GM12878 (cell line): ENCODE measurements around the gene RPLP2. TPM values are rescaled to one million over a fixed set of nuclear protein-coding genes. Genes with fewer than 3 reads are reported as not detected.

Experiments used
- ATAC-seq: fragments of 200-7000 bp; cut with Tn5 transposase; 3 replicates; pipeline ENCODE4 v1.9.1; 2020; ENCODE audit warnings: mild to moderate bottlenecking, moderate library complexity
- BruUV-seq: library from RNA; stranded (reverse); fragments of 400-500 nt; replicated peaks from 2 replicates; lab custom pipeline; 2021; lab: Mats Ljungman, UMichigan
- CTCF ChIA-PET: fragments of 300-600 bp; sonication (Branson Sonifier 250); formaldehyde crosslinking; extraction: SDS; loops from one replicate; lab custom pipeline; 2021; ENCODE audit warnings: inconsistent platforms; lab: Yijun Ruan, JAX
- POLR2A ChIA-PET: fragments of 350-600 bp; formaldehyde crosslinking; extraction: SDS; loops from one replicate; lab custom pipeline; 2021; ENCODE audit warnings: inconsistent platforms; lab: Charles Lee
- RAD21 ChIA-PET: fragments of 300-600 bp; sonication (Branson Sonifier 250); formaldehyde crosslinking; loops from one replicate; lab custom pipeline; 2023; ENCODE audit warnings: antibody characterized with exemption; ENCODE audit not compliant: unreplicated experiment; lab: Charles Lee
- SMC1A ChIA-PET: fragments of 300-600 bp; sonication (Branson Sonifier 250); formaldehyde crosslinking; loops from one replicate; lab custom pipeline; 2023; ENCODE audit not compliant: unreplicated experiment, uncharacterized antibody; lab: Charles Lee
- DNase-seq: peaks from one replicate; pipeline ENCODE4 v3.0.0-alpha.2; 2011; ENCODE audit warnings: low read depth, low spot score
- FAIRE-seq: peaks from 3 replicates; lab custom pipeline; 2011; peaks lifted over from hg19 to GRCh38; lab: Jason Lieb, UNC
- H2AFZ ChIP-seq: 2 replicates; pipeline ENCODE4 v1.6.0; 2011; ENCODE audit warnings: low read depth, low read length, control low read depth; ENCODE audit not compliant: control insufficient read depth
- H3K27ac ChIP-seq: 2 replicates; pipeline ENCODE4 v1.5.1; 2011; ENCODE audit warnings: control low read depth; ENCODE audit not compliant: control insufficient read depth, insufficient read depth
- H3K27me3 ChIP-seq, 2 experiments: replicated peaks in 1 of 2; 2 replicates each; pipeline versions ENCODE4 v1.6.0 to v1.6.1; 2011; ENCODE audit warnings: low read length in 1 of 2; ENCODE audit not compliant: control insufficient read depth in 2 of 2, insufficient read depth in 2 of 2
- H3K36me3 ChIP-seq, 2 experiments: 2 replicates each; pipeline ENCODE4 v1.5.1; 2011; ENCODE audit warnings: low read length in 1 of 2; ENCODE audit not compliant: control insufficient read depth in 2 of 2, insufficient read depth in 2 of 2
- H3K4me1 ChIP-seq: 2 replicates; pipeline ENCODE4 v1.6.1; 2011; ENCODE audit warnings: mild to moderate bottlenecking, low read length, moderate library complexity, mixed read lengths; ENCODE audit not compliant: control insufficient read depth, insufficient read depth
- H3K4me2 ChIP-seq: 2 replicates; pipeline ENCODE4 v1.6.0; 2011; ENCODE audit warnings: control low read depth; ENCODE audit not compliant: control insufficient read depth, insufficient read depth
- H3K4me3 ChIP-seq: fragments of 200-600 bp; sonication (generic); 2 replicates; pipeline ENCODE4 v1.5.1; 2016
- H3K79me2 ChIP-seq: 2 replicates; pipeline ENCODE4 v1.6.0; 2011; ENCODE audit warnings: low read length; ENCODE audit not compliant: control insufficient read depth, insufficient read depth
- H3K9ac ChIP-seq: 2 replicates; pipeline ENCODE4 v1.8.0; 2011; ENCODE audit warnings: low read length, control low read depth, mixed read lengths; ENCODE audit not compliant: control insufficient read depth, insufficient read depth
- H3K9me3 ChIP-seq: replicated peaks from 3 replicates; pipeline ENCODE4 v1.5.1; 2011; ENCODE audit warnings: mild to moderate bottlenecking, low read length; ENCODE audit not compliant: control insufficient read depth, insufficient read depth
- H4K20me1 ChIP-seq: 2 replicates; pipeline ENCODE4 v1.6.0; 2011; ENCODE audit not compliant: control insufficient read depth, insufficient read depth
- FOXK2 ChIP-seq: fragments of 450-650 bp; IDR thresholded peaks from 2 replicates; pipeline ENCODE4 v1.6.1; 2017; ENCODE audit warnings: mild to moderate bottlenecking, moderate library complexity
- IKZF1 ChIP-seq: fragments of 450-650 bp; conservative IDR thresholded peaks from 2 replicates; pipeline ENCODE4 v1.6.1; 2017; ENCODE audit warnings: antibody characterized with exemption, mild to moderate bottlenecking
- POLR2A ChIP-seq: IDR thresholded peaks from 2 replicates; pipeline ENCODE4 v1.6.1; 2011; ENCODE audit warnings: low read depth, mild to moderate bottlenecking, low read length
- ZNF217 ChIP-seq: fragments of 450-650 bp; IDR thresholded peaks from 2 replicates; pipeline ENCODE4 v1.6.1; 2017; ENCODE audit warnings: antibody characterized with exemption, mild to moderate bottlenecking
- WGBS: methylation state at CpG from one replicate; pipeline ENCODE4 v1.1.6; 2016; ENCODE audit warnings: low lambda C conversion rate; ENCODE audit not compliant: insufficient replicate concordance, insufficient coverage; ENCODE audit errors: missing lambda C conversion rate; 5-methylcytosine and 5-hydroxymethylcytosine counted together
- in situ Hi-C: fragments of 300-500 bp; cut with MboI; formaldehyde crosslinking; loops from 9 replicates; pipeline ENCODE4 v1.14.3; 2018; ENCODE audit warnings: mixed read lengths
- intact Hi-C: fragments of 100-400 bp; cut with micrococcal nuclease; formaldehyde crosslinking; loops from one replicate; pipeline ENCODE4 v1.14.2; 2022; ENCODE audit not compliant: unreplicated experiment
- polyA plus RNA-seq, 11 experiments: library from polyadenylated mRNA; depleted of rRNA in 4 of 11; unstranded in 6 of 11; stranded (reverse) in 5 of 11; fragments of >200 nt; fragmentation: Nextera tagmentation in 4 of 11; fragmentation: Illumina TruSeq in 1 of 11; extraction: Ambion mirVana in 4 of 11; extraction: Trizol in 1 of 11; gene quantifications; 1 replicate in 1 of 11; 2 replicates in 10 of 11; pipeline versions ENCODE4 v1.2.1 to v1.2.3, GENCODE V29; 2011 to 2016; ENCODE audit warnings: inconsistent platforms in 2 of 11, missing spikeins in 2 of 11, low read depth in 1 of 11
- total RNA-seq, 4 experiments: library from RNA; depleted of rRNA in 3 of 4; stranded (reverse); fragments of >200 nt in 3 of 4; fragmentation: Illumina TruSeq in 1 of 4; extraction: Trizol in 1 of 4; gene quantifications; 2 replicates each; pipeline versions ENCODE4 v1.2.1 to v1.2.3, GENCODE V29; 2013 to 2021

RPLP2 gene
- total and polyA plus RNA-seq, 10 of the 15 experiments (the other 5 are each of a cell fraction or from before 2014, with no cell fraction given) = 488 to 3,558 (median 1,481) TPM

- Histone ChIP-seq H3K4me2 (no peak overlapping the region), H3K36me3 (peaks cover 0 to 19% of the 10 kb centered on the region in 2 experiments; a peak in 2 of 4 replicates), H3K9ac (no peak overlapping the region), H3K4me1 (peaks cover 20% of the 10 kb centered on the region), H4K20me1 (no peaks in the 10 kb centered on the region), H3K79me2 (no peaks in the 10 kb centered on the region), H3K27me3 (no peaks in the 10 kb centered on the region; a peak in 3 of 4 replicates), H3K27ac (no peak overlapping the region), H2AFZ (no peak overlapping the region), H3K4me3 (no peak overlapping the region), H3K9me3 (no peaks in the 10 kb centered on the region)
- ATAC-seq (no peak), DNase-seq (no peak), FAIRE-seq (no peak)
- intact Hi-C loops = no loop called here
- BruUV-seq = TSS peak; percentile 63
- TF ChIP-seq IKZF1 (peak; percentile 27; the same call in 1 of the 2 replicates), ZNF217 (no peak)
- RAD21 ChIA-PET = interaction anchor here (0.5 to 1.0 kb wide), 2 partner anchors 8 to 24 kb away, joined by 3 read pairs; partner anchors contain the start of gene TSPAN4
- POLR2A ChIA-PET = interaction anchor here (0.6 to 1.4 kb wide), 5 partner anchors 8 to 24 kb away, joined by 3 to 4 read pairs (median 4); partner anchors contain the start of genes POLR2L and TSPAN4
- in situ Hi-C loops = no loop called here
- SMC1A ChIA-PET = interaction anchor here (1.0 kb wide), 1 partner anchor 9 kb away, joined by 3 read pairs; no protein-coding TSS in a partner anchor
- 62% methylated on average over 27 of the region's 31 CpGs for WGBS
- CTCF ChIA-PET = interaction anchor here (0.6 kb wide), 1 partner anchor 316 kb away, joined by 4 read pairs; no protein-coding TSS in a partner anchor
Observed at GRCh38 chr11:834371-835316, 24.9 kb downstream of the RPLP2 start.

- peaks cover 0 to 25% of the 10 kb centered on the region in 2 experiments; a peak in 2 of 4 replicates for H3K36me3 ChIP-seq
- 85% methylated on average over 14 of the region's 14 CpGs for WGBS
- in situ Hi-C loops = no loop called here
- no peak overlapping the region for H3K4me2 ChIP-seq
- BruUV-seq = no TSS peak
- H3K9ac ChIP-seq = no peak overlapping the region
- POLR2A ChIA-PET = no interaction called here
- H3K27me3 ChIP-seq = no peaks in the 10 kb centered on the region; a peak in 1 of 4 replicates
- FAIRE-seq (no peak), DNase-seq (no peak), ATAC-seq (no peak)
- intact Hi-C loops = no loop called here
- no peaks in the 10 kb centered on the region; the same call in 1 of the 2 replicates for H4K20me1 ChIP-seq
- no peak overlapping the region for H3K4me3 ChIP-seq
- H3K27ac ChIP-seq = no peak overlapping the region
- H2AFZ ChIP-seq = no peak overlapping the region
- TF ChIP-seq FOXK2 (no peak), POLR2A (0 out of 2 replicates have a peak, but pooled peaks have one; percentile 13)
- SMC1A ChIA-PET = no interaction called here
- CTCF ChIA-PET = no interaction called here
- H3K79me2 ChIP-seq = peaks cover 10% of the 10 kb centered on the region
- H3K9me3 ChIP-seq = no peaks in the 10 kb centered on the region
- RAD21 ChIA-PET = no interaction called here
- peaks cover 16% of the 10 kb centered on the region for H3K4me1 ChIP-seq
Observed at GRCh38 chr11:836274-836673, 26.5 kb downstream of the RPLP2 start.
